Measurements from ENCODE around the gene SPTAN1. TPM values are rescaled to one million over a fixed set of nuclear protein-coding genes. Genes with fewer than 3 reads are reported as not detected.

The SPTAN1 gene
- polyA plus RNA-seq, 12 donors: 222 to 770 (median 291) TPM

GRCh38 chr9:128588581-128589233 lies 36.3 kb downstream of the SPTAN1 start:
- no peak for DNase-seq

GRCh38 chr9:128593039-128593438 lies 40.7 kb downstream of the SPTAN1 start:
- no peak for DNase-seq

- no peak for DNase-seq
Observed at GRCh38 chr9:128593856-128594255, 41.5 kb downstream of the SPTAN1 start.

- DNase-seq: no peak
Observed at GRCh38 chr9:128595471-128595870, 43.1 kb downstream of the SPTAN1 start.

GRCh38 chr9:128600099-128600498 lies 47.7 kb downstream of the SPTAN1 start:
- no peak for DNase-seq

GRCh38 chr9:128603697-128604096 lies 51.3 kb downstream of the SPTAN1 start:
- DNase-seq: no peak

- DNase-seq: peak; percentile 66
Observed at GRCh38 chr9:128607642-128608350, 55.4 kb downstream of the SPTAN1 start.

- DNase-seq: no peak
Observed at GRCh38 chr9:128610897-128611296, 58.5 kb downstream of the SPTAN1 start.

GRCh38 chr9:128611600-128612394 lies 59.4 kb downstream of the SPTAN1 start:
- no peak for DNase-seq

GRCh38 chr9:128614728-128615127 lies 62.3 kb downstream of the SPTAN1 start:
- no peak for DNase-seq

- no peak for DNase-seq
Observed at GRCh38 chr9:128615571-128615970, 63.2 kb downstream of the SPTAN1 start.

GRCh38 chr9:128617943-128618342 lies 65.6 kb downstream of the SPTAN1 start:
- DNase-seq: no peak

GRCh38 chr9:128619127-128619526 lies 66.7 kb downstream of the SPTAN1 start:
- DNase-seq: no peak

- no peak for DNase-seq
Observed at GRCh38 chr9:128619779-128620178, 67.4 kb downstream of the SPTAN1 start.

GRCh38 chr9:128621730-128622455 lies 69.5 kb downstream of the SPTAN1 start:
- no peak for DNase-seq

GRCh38 chr9:128624566-128624965 lies 72.2 kb downstream of the SPTAN1 start:
- DNase-seq: no peak

GRCh38 chr9:128625391-128626146 lies 73.2 kb downstream of the SPTAN1 start:
- no peak for DNase-seq

- DNase-seq: no peak
Observed at GRCh38 chr9:128626181-128626580, 73.8 kb downstream of the SPTAN1 start.

- no peak for DNase-seq
Observed at GRCh38 chr9:128627127-128627715, 74.8 kb downstream of the SPTAN1 start.

GRCh38 chr9:128627906-128628305 lies 75.5 kb downstream of the SPTAN1 start:
- DNase-seq: no peak
